PFSK-1 (cell line): ENCODE measurements around the gene STK32B.

Experiments used
- SIN3A ChIP-seq: IDR thresholded peaks from 2 replicates; pipeline ENCODE4 v1.6.1; 2012; ENCODE audit warnings: mild to moderate bottlenecking, low read length, moderate library complexity, borderline replicate concordance; ENCODE audit not compliant: insufficient read depth
- TAF1 ChIP-seq: IDR thresholded peaks from 2 replicates; pipeline ENCODE4 v1.6.1; 2012; ENCODE audit warnings: low read length, control low read depth, borderline replicate concordance; ENCODE audit not compliant: insufficient read depth
- TF ChIP-seq, protein P1 (sequence below), 2 experiments: IDR thresholded peaks; 2 replicates each; pipeline versions ENCODE4 v1.6.1 to v1.8.0; 2011 to 2012; ENCODE audit warnings: low read depth in 2 of 2, low read length in 2 of 2, control low read depth in 1 of 2, inconsistent platforms in 1 of 2, mild to moderate bottlenecking in 1 of 2, moderate library complexity in 1 of 2; ENCODE audit not compliant: insufficient read depth in 1 of 2

DNA sequence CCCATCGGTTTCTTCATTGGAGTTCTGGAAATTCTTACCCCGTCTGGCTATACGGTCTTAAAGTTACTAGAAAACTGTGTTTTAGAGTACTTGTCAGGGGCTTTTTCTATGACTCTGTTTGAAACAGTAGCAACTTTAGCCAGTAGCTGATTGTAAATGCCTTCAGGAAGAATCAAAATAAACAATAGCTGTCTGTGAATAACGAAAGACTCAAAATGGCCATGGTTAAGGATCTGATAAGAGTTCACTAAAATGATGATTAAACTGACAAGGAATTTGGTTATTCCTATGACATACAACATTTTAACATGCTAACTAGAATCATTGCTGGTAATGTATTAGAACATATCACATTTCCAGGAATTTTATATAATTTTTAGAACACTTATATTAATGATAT, 466.1 kb downstream of the STK32B start:
- TF ChIP-seq SIN3A, result no peak
- no peak for TF ChIP-seq TAF1
- TF ChIP-seq, protein P1, sequence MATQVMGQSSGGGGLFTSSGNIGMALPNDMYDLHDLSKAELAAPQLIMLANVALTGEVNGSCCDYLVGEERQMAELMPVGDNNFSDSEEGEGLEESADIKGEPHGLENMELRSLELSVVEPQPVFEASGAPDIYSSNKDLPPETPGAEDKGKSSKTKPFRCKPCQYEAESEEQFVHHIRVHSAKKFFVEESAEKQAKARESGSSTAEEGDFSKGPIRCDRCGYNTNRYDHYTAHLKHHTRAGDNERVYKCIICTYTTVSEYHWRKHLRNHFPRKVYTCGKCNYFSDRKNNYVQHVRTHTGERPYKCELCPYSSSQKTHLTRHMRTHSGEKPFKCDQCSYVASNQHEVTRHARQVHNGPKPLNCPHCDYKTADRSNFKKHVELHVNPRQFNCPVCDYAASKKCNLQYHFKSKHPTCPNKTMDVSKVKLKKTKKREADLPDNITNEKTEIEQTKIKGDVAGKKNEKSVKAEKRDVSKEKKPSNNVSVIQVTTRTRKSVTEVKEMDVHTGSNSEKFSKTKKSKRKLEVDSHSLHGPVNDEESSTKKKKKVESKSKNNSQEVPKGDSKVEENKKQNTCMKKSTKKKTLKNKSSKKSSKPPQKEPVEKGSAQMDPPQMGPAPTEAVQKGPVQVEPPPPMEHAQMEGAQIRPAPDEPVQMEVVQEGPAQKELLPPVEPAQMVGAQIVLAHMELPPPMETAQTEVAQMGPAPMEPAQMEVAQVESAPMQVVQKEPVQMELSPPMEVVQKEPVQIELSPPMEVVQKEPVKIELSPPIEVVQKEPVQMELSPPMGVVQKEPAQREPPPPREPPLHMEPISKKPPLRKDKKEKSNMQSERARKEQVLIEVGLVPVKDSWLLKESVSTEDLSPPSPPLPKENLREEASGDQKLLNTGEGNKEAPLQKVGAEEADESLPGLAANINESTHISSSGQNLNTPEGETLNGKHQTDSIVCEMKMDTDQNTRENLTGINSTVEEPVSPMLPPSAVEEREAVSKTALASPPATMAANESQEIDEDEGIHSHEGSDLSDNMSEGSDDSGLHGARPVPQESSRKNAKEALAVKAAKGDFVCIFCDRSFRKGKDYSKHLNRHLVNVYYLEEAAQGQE (IDR thresholded peaks at IDR 0.05; ENCODE audit: insufficient read depth in 1 of 2, low read depth in 2 of 2, low read length in 2 of 2), result no peak
